HG02840 (cell line): ENCODE data around the gene CNP.

ENCODE experiments used
- ATAC-seq: cut with Tn5 transposase; IDR thresholded peaks from one replicate; pipeline ENCODE4 v1.9.1; 2021; ENCODE audit warnings: mild to moderate bottlenecking, moderate library complexity, moderate number of reproducible peaks; ENCODE audit not compliant: unreplicated experiment, low FRiP score

Gene CNP

GRCh38 chr17:41971721-41972523, 5.3 kb downstream of the CNP start:
- ATAC-seq: no peak

DNA sequence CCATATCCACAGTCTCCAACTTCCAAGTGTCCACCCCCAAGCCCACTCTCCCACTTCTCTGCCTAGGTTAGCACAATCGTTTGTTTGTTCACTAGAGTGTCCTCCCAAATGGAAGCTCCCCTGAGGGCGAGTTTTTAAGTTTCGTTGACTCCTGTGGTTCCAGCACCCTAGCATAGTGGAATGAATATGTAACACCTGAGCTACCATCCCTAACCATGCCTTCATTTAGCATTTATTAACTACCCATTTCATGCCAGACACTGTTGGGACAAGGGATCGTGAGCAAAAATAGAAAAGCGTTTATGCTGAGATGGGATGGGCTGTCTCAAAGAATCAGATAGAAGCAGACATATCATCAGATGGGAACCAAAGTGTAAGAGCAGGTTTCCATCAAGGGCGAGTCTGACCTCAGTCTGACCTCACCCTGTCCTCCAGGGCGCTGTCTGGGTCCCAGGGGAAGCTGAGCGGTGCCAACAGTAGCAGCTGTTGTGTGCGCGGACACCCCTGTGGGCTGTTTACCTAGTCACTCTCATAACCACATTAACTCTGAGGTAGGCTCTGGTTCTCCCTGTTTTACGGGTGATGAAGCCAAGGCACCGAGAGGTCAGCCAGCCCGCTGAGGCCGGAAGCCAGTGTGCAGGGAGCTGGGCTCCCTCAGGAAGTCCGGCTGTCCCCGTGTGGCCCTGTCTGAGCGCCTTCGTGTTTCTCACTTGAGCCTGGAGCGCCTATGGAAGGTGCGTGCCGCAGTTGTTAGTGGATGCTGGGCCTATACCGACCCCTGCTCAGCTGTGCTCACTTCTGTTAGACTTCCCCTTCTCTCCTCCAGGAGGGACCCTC, 6.2 kb downstream of the CNP start:
- ATAC-seq: peak; percentile 54

GRCh38 chr17:41973408-41973811, 6.8 kb downstream of the CNP start:
- ATAC-seq: no peak

- ATAC-seq: no peak
Observed at GRCh38 chr17:41974031-41974430, 7.4 kb downstream of the CNP start.

DNA sequence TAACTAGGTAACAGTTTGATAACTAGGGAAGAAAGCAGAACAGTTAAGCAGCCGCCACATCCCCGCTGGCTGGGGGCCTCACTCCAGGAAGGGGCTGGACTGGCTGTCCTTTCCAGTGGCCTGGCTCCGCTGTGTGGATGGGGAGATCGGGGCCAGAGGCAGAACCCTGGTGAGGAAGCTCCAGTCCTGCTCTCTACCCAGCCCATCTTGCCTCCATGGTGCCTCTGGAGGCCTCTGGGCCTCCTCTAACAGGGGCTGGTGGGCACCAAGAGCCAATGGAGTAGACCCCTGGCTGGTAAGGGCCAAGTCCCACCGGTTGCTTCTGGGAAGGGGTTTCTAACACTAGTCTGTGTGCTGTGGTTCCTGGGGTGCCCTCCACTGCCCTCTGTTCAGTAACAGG, 8.1 kb downstream of the CNP start:
- ATAC-seq: no peak

DNA sequence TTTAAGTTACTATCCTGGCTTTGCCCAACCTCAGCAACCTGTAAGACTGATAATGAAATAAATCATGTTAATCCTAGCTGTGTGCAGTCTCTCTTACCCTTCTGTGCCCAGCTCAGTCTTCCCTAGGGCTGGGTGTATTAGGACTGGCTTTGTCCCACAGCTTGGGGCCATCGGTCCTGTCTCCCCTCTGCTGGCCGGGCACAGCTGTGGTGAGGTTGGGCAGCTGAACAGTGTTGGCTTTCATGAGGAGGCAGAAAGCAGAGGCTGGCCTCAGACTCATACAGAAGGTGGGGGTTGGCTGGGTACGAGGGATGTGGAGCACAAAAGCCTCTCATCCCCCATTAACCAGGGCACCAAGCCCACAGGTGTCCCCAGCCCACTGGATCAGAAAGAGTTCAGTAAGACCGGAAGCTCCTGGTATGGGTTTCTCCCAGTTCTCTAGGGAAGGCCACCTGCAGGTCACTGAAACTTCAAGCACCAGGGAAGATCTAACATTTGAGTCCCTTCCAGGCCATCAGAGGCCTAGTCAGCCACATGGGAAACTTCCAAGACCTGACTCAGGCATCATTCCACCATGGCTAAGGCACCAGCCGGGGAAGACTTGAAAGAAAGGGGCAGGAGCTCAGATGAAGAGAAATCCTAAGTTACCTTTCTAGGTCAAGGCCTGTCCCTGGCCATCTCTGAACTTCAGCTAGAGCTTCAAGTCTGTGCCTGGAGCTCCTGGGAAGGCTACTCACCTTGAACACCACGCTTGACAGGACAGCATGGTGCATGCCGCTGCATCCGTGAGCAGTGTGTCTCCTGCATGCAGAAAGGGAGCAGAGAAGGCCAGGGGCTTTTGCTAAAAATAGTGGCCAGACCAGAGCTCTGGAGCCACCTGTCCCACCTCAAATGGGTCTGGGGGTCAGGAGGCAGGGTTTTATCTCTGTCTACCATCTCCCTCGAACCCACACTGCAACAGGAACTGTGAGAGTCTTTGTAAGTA, 8.8 kb downstream of the CNP start:
- no peak for ATAC-seq

GRCh38 chr17:41976142-41976768, 9.7 kb downstream of the CNP start:
- no peak for ATAC-seq

GRCh38 chr17:41977991-41978390, 11.4 kb downstream of the CNP start:
- ATAC-seq: no peak

DNA sequence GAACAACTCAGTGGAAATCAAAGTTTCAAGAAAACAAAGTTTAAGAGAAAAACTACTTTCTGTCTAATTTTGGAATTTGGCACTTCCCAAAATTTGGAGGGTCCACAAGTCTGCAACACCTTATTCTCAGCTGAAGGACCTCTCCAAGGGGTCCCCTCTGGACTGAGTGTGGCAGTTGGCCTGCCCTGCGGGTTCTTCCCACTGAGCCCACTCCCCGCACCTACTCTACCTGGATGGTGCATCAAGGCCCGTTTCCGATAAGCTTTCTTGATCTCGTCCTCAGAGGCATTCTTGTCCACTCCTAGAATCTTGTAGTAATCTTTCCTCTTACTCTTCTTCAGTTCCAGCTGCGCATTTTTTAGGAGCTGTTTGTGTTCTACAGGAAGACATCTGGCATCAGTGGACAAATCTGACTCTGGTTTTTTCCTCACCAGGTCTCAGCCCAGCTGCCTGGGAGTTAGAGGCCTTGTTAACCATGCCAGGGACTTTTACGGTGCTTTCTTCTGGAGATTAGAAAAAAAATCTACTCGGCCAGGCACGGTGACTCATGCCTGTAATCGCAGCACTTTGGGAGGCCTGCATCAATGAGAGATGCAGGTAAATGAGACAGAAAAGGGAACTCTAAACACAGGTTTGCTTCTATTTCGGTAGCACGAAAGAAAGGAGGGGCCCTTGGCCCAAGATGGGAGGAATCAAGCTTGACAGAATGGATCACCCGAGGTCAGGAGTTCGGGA, 15.6 kb downstream of the CNP start:
- no peak for ATAC-seq

DNA sequence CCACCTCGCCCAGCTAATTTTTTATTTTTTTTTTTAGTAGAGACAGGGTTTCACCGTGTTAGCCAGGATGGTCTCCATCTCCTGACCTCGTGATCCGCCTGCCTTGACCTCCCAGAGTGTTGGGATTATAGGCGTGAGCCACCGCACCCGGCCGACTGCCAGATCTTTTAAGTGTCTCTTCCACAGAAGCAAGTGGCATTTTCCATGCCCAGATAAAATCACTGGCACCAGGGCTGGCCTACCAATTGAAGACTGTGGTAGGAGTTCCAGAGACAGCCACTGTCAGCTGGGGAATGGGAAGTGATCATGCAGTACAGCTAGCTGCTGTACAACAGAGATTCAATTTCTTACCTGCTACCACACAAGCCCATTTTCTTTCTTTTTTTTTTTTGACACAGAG, 17.9 kb downstream of the CNP start:
- no peak for ATAC-seq

GRCh38 chr17:41985919-41986318, 19.3 kb downstream of the CNP start:
- ATAC-seq: no peak

DNA sequence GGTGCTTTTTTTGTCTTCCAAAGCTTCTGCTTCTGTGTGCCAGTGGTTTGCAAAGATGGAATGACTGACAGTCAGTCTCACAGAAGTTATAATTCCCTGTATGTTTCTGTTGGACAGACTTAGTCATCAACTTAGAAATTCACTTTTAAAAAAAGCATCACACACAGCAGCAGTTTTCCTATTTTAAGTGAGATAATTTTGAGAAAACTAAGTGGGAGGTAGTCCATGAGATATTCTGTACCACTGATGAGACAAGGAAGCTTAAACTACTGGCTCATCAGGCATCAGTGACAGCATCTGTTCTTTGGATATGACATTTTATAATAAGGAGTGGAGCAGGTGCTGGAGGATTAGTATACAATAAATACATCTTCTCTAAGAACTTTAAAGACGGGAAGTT, 20.0 kb downstream of the CNP start:
- ATAC-seq: no peak

DNA sequence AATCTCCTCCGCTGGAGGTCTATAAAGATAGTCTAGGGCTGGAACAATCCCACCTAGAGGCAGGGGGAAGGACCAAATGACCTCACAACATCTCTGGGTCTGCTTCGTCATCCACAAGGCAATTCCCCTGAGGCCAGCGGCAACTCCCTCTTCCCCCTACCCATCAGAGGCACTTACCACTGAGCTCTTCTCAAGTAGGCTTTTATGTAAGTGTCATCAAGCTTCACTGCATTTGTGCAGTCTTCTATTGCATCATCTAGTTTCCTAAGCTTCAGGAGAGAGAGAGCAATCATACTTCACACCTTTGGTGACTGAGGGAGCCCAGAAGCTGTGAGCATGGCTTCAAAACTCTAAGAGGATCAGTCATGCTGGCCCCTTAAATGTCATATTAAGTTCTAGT, 21.0 kb downstream of the CNP start:
- no peak for ATAC-seq

DNA sequence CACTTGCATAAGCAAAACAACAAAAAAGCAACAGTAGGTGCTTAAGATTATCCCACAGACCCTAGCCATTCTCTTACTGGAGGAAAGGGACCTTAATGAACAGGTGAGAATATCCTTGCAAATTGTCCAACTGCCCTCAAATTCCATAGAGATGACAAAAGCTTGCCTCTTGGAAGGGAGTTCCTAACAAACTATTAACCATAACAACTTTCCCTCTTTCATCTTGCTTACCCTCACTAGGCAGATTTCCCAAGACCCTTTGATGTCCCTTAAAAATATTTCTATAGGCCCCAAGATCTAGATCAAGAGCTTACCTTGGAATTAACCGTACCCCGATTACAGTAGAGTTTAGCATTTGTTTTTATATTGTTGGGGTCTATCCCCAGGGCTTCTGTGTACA, 21.8 kb downstream of the CNP start:
- no peak for ATAC-seq

GRCh38 chr17:41989702-41990419, 23.3 kb downstream of the CNP start:
- no peak for ATAC-seq

DNA sequence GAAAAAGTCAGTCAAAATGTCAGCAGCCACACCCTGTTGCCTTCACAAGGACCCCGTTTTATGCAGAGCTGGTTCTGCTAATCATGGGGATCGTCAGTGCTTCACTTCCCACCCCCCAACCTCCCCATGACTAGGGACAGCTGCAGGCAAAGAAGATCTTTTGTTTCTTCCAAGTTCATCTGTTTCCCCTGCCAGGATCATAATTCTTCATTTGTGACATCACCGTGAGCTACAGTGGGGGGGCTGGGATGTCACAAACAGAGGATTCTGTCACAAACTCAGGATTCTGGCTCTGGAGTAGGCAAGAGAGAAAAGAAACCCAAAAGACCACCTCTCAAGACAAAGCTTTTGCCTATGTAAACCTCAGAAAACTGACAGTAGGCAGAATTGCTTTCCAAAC, 26.0 kb downstream of the CNP start:
- ATAC-seq: no peak

DNA sequence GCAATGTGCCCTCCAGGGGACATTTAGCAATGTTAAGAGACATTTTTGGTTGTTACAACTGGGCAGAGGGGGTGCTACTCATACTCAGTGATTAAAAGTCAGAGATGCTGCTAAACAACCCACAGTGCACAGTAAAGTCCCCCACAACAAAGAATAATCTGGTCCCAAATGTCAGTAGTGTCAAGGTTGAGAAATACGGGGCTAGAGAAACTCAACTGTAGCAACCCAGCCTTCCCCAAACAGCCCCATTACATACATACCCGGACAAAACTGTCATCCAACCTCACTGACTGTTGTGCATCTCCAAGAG, 30.2 kb downstream of the CNP start:
- no peak for ATAC-seq

DNA sequence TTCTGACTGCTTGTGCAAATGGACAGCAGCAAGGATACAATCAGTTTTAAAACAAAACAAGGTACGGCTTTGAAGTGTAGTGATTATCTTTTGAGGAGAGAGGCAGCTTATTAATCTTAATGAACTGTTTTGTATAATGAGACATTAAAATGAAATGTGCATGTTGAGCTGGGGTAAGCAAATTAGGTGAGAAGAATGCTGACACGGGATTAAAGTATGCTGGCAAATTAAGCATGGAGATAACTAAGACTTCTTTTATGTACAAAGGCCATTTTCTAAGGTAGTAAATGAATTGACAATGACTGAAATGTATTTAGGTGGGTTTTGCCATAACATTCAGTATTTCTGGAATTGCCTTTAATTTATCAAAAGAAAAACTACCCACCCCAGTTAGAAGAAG, 31.9 kb downstream of the CNP start:
- no peak for ATAC-seq
